Tibial artery (tissue), 4 donors: ENCODE data around the gene DRGX.
A peak's percentile ranks its signal among the peaks of the same experiment; 100 is the strongest.

Experiments used
- DNase-seq, 2 donors: peaks; one replicate each; pipeline ENCODE4 v3.0.0-alpha.2; 2019
- H3K27ac ChIP-seq, 2 donors: fragments of 200-600 bp; sonication (generic) in 1 of 2; 1 replicate in 1 of 2; 2 replicates in 1 of 2; pipeline ENCODE4 v1.5.1; 2018 to 2019; ENCODE audit warnings: mild to moderate bottlenecking in 1 of 2
- H3K27me3 ChIP-seq, 2 donors: fragments of 200-600 bp; sonication (generic) in 1 of 2; one replicate each; pipeline versions ENCODE4 v1.5.1 to v1.6.0; 2016 to 2019
- H3K36me3 ChIP-seq, 3 donors: fragments of 200-600 bp; sonication (generic) in 2 of 3; one replicate each; pipeline ENCODE4 v1.5.1; 2016 to 2019; ENCODE audit warnings: mild to moderate bottlenecking in 2 of 3
- H3K4me1 ChIP-seq, 4 donors: fragments of 200-600 bp; sonication (generic) in 2 of 4; 1 replicate in 3 of 4; 2 replicates in 1 of 4; pipeline ENCODE4 v1.5.1; 2016 to 2019
- H3K4me3 ChIP-seq, 2 donors: fragments of 200-600 bp; sonication (generic) in 1 of 2; 1 replicate in 1 of 2; 2 replicates in 1 of 2; pipeline ENCODE4 v1.5.1; 2018 to 2019; ENCODE audit warnings: mild to moderate bottlenecking in 2 of 2
- H3K9me3 ChIP-seq, 3 donors: fragments of 200-600 bp; sonication (generic) in 1 of 3; one replicate each; pipeline ENCODE4 v1.5.1; 2016 to 2019
- CTCF ChIP-seq, 2 experiments: fragments of 200-600 bp in 1 of 2; fragments of 450-650 bp in 1 of 2; IDR thresholded peaks; one replicate each; pipeline ENCODE4 v1.5.1; 2017 to 2019; ENCODE audit warnings: antibody characterized with exemption in 2 of 2, mild to moderate bottlenecking in 1 of 2, moderate library complexity in 1 of 2
- intact Hi-C: fragments of 100-400 bp; cut with DNase I; formaldehyde crosslinking; loops from one replicate; pipeline ENCODE4 v1.15.0; 2023; ENCODE audit warnings: low total_unique reads

Gene DRGX

GRCh38 chr10:49359349-49360270 is 36.3 kb downstream of the DRGX start:
- intact Hi-C loops: no loop called here
- H3K4me1 ChIP-seq: peaks cover 0 to 11% (median 8%) of the 10 kb centered on the region in 4 donors
- no peak for TF ChIP-seq CTCF (IDR thresholded peaks at IDR 0.05)
- no peaks in the 10 kb centered on the region for H3K36me3 ChIP-seq
- H3K27me3 ChIP-seq: no peaks in the 10 kb centered on the region
- H3K27ac ChIP-seq: peak overlapping the region; percentile 32 to 35
- no peak overlapping the region for H3K4me3 ChIP-seq
- H3K9me3 ChIP-seq: no peaks in the 10 kb centered on the region
- no peak for DNase-seq

- Histone ChIP-seq H3K4me1 (peaks cover 0 to 11% (median 8%) of the 10 kb centered on the region in 4 donors), H3K4me3 (no peak overlapping the region), H3K27me3 (no peaks in the 10 kb centered on the region), H3K36me3 (no peaks in the 10 kb centered on the region), H3K27ac (no peak overlapping the region), H3K9me3 (no peaks in the 10 kb centered on the region)
- intact Hi-C loops: no loop called here
- no peak for TF ChIP-seq CTCF (IDR thresholded peaks at IDR 0.05)
- DNase-seq: no peak
These were observed 38.0 kb downstream of the DRGX start for GRCh38 chr10:49357910-49358309.

- DNase-seq: no peak
- no peaks in the 10 kb centered on the region for H3K36me3 ChIP-seq
- no peaks in the 10 kb centered on the region for H3K27me3 ChIP-seq
- no peak overlapping the region for H3K4me3 ChIP-seq
- H3K27ac ChIP-seq: no peak overlapping the region
- no peak for TF ChIP-seq CTCF (IDR thresholded peaks at IDR 0.05)
- intact Hi-C loops: no loop called here
- H3K4me1 ChIP-seq: peaks cover 0 to 11% (median 8%) of the 10 kb centered on the region in 4 donors
- no peaks in the 10 kb centered on the region for H3K9me3 ChIP-seq
These were observed 38.9 kb downstream of the DRGX start for GRCh38 chr10:49356944-49357343.

GRCh38 chr10:49356181-49356580 is 39.7 kb downstream of the DRGX start:
- H3K36me3 ChIP-seq: no peaks in the 10 kb centered on the region
- H3K4me1 ChIP-seq: peaks cover 0 to 11% (median 8%) of the 10 kb centered on the region in 4 donors
- no peak overlapping the region for H3K4me3 ChIP-seq
- no peaks in the 10 kb centered on the region for H3K27me3 ChIP-seq
- H3K9me3 ChIP-seq: no peaks in the 10 kb centered on the region
- intact Hi-C loops: no loop called here
- no peak for DNase-seq
- H3K27ac ChIP-seq: no peak overlapping the region
- TF ChIP-seq CTCF (IDR thresholded peaks at IDR 0.05): no peak

- H3K27ac ChIP-seq: no peak overlapping the region
- intact Hi-C loops: no loop called here
- H3K4me1 ChIP-seq: peaks cover 0 to 5% (median 2%) of the 10 kb centered on the region in 4 donors
- no peak for DNase-seq
- no peaks in the 10 kb centered on the region for H3K27me3 ChIP-seq
- no peaks in the 10 kb centered on the region for H3K36me3 ChIP-seq
- no peak overlapping the region for H3K4me3 ChIP-seq
- no peak for TF ChIP-seq CTCF (IDR thresholded peaks at IDR 0.05)
- peaks cover 0 to 6% (median 2%) of the 10 kb centered on the region in 3 donors for H3K9me3 ChIP-seq
These were observed 40.7 kb downstream of the DRGX start for GRCh38 chr10:49355221-49355620.
